Activated CD8-positive, alpha-beta memory T cell treated with anti-CD3 and anti-CD28 coated beads for 4 hours (primary cell): ENCODE measurements around the gene TBC1D3B.
"Not testable (repeated sequence)": the region's sequence is repeated elsewhere in the genome, so short reads cannot be mapped to it uniquely, and the experiment has no call there.

Experiments used
- DNase-seq, 2 donors: peaks; one replicate each; pipeline ENCODE4 v3.0.0-alpha.2; 2020; ENCODE audit warnings: low read depth in 2 of 2

TBC1D3B gene

GRCh38 chr17:36176536-36176935 lies at the start of gene TBC1D3B:
TSS of gene TBC1D3B (minus strand) at chr17:36176636. CDS start at chr17:36175050, 1,586 bp downstream.
- DNase-seq, result not testable (repeated sequence)

DNA sequence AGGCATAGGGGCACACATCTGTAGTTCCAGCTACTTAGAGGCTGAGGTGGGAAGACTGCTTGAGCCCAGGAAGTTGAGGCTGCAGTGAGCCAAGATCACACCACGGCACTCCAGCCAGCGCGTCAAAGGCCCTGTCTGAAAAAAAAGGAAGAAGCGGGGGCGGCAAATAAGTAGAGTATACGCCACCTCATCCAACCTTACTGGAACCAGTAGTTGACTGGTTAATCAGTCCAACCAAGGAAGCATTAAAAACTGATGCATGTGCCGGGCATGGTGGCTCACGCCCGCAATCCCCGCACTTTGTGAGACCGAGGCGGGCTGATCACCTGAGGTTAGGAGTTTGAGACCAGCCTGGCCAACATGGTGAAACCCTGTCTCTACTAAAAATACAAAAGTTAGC lies 46.5 kb upstream of the TBC1D3B start:
- not testable (repeated sequence) for DNase-seq

GRCh38 chr17:36221581-36222100 lies 45.2 kb upstream of the TBC1D3B start:
- not testable (repeated sequence) for DNase-seq

GRCh38 chr17:36220737-36221580 lies 44.5 kb upstream of the TBC1D3B start:
- DNase-seq, result not testable (repeated sequence)

GRCh38 chr17:36219556-36219955 lies 43.1 kb upstream of the TBC1D3B start:
- not testable (repeated sequence) for DNase-seq

DNA sequence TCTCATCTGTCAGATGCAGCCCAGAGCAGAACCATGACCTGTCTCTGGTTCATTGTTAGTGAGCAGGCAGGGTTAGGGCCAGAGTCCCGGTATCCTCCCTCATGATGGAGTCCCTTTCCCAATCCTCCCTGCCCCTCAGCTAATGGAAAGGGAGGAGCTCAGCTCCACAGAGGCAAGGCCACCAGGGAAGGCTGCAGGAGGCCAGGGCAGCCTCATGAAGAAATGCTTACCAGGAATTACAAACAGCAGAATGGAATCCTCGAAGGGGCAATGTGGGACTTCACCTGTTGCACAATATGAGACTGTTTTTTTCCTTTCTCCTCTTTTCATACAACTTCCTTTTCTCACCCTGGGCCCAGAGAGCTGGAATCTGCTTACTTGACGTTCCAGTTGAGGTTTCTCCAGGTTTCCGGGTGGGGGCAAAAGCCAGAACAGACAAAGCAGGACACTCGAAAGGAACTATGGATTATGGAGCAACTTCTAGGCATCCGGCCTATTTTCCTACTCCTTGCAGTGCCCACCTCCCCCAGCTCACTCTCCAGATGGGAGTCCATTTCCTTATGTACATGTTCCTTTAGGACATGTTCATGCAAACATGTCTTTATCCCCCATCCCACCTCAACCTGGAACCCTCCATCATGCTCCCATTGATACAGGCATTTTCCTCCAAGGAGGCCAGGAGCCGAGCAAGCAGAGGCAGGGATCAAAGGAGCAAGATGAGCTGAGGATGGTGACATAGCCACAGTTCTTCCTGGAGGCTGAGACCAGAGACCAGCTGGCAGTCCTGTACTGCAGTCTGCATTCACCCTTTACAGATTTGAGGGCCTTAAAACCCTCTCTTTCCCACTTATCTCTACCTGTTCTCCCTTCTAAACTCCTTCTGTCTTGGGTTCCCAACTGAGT lies 39.2 kb upstream of the TBC1D3B start:
- not testable (repeated sequence) for DNase-seq

GRCh38 chr17:36214918-36215317 lies 38.5 kb upstream of the TBC1D3B start:
- DNase-seq, result no peak

DNA sequence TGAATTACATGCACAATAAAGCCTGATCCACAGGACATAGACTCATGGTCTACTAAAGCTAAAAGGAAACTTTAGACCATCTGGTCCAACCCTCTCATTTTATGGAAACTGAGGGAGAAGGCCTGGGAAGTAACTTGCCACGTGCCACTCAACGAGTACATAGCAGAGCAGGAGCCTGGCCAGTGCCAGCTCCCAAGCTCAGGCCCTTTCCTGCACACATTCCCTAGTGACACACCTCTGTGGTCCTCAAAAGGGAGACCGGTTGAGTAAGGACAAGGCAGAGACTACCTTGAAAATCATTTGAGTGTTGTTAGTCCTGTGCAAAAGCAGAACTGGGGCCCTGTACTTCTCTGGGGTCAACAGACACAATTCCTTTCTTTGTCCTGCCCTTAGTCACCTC lies 37.3 kb upstream of the TBC1D3B start:
- no peak for DNase-seq

DNA sequence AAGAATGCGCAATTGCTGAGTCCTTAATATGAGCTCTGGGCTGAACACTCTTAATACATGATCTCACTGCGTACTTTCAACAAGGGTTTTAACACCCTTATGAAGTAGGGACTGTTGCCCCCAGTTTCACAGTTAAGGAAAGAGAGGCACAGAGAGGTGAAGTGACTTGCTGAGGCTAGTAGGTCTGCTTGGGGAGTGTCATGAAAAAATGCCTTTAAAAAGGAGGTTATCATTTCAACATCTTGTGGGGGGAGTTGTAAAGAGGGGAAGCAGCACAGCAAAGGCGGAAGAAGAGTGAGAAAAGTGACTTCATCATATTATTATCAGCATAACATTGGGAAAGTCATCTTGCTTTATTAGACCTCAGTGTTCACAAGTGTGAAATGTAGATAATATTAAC lies 36.5 kb upstream of the TBC1D3B start:
- no peak for DNase-seq

DNA sequence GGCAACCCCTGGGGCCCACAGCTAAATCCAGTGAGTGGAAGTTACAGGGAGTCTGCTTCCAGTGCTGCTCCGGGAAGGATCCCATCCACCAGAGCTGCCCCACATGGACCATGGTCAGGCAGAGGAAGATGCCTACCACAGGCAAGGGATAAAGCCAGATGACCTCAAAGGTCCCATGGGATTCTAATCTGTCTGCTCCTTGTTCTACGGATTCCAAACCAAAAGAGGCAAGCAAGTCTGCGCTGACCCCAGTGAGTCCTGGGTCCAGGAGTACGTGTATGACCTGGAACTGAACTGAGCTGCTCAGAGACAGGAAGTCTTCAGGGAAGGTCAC lies 35.8 kb upstream of the TBC1D3B start:
- no peak for DNase-seq

- not testable (repeated sequence) for DNase-seq
Observed at GRCh38 chr17:36211484-36212271, 35.2 kb upstream of the TBC1D3B start.

DNA sequence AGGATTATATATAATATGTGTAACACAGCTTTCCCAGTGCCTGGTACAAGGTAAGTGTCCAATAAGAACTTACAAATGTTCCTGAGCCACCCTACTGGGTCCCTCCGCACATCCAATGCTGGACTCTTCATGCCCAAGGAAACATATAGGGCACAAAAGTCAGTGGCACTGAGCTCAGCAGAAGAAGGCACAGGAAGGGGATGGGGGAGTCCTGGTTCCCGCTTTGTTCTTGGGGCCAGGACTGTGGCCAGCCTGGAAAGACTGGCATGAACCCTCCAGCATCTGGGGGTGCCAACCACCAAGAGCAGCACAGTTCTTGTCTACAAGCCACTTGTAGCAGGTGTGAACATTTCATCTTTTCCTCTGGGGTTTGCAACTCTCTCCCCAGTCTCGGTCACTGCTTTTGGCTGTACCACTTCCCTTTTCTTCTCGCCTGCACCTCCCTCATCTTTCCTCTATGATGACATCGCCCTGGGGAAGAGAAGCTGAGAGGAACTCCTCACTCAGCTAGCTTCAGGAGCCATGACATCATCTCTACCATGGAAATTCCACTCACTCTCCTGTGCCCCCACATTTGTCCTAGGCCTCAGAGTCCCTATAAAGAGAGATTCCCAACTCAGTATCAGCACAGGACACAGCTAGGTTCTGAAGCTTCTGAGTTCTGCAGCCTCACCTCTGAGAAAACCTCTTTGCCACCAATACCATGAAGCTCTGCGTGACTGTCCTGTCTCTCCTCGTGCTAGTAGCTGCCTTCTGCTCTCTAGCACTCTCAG lies 34.2 kb upstream of the TBC1D3B start, which contains the start of gene CCL4L2:
Gene CCL4L2 (plus strand): TSS at position 625 of the 773 bp plus-strand sequence.
- DNase-seq, result not testable (repeated sequence)

DNA sequence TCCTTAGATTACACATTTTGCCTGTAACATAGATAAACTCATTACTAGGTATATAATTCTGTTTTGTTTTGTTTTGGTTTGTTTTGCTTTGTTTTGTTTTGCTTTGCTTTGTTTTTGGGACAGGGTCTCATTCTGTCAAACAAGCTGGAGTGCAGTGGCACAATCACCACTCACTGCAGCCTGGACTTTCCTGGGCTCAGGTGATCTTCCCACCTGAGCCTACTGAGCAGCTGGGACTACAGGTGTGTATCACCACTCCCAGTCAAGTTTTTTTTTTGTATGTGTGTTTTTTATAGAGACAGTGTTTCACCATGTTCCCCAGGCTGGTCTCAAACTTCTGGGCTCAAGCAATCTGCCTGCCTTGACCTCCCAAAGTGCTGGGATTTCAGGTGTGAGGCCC lies 33.1 kb upstream of the TBC1D3B start:
- DNase-seq, result no peak

DNA sequence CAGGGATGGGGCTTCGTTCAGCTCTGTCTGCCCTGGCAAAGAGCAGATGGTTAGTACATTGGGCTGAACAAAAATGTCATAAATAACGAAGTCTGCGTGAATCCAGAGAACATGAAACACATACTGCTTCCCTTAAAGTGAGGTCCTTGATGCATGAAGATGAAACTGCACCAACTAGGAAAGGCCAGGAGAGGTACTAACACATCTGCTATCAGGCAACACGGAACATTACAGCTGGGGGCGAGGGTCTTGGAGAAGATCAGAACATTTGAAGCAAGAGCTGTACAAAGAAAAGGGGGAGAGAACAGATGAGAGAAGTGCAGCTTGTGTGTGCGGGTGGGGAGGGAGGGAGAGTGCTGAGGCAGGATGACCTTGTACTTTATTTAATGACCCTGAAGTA lies 30.9 kb upstream of the TBC1D3B start:
- not testable (repeated sequence) for DNase-seq

DNA sequence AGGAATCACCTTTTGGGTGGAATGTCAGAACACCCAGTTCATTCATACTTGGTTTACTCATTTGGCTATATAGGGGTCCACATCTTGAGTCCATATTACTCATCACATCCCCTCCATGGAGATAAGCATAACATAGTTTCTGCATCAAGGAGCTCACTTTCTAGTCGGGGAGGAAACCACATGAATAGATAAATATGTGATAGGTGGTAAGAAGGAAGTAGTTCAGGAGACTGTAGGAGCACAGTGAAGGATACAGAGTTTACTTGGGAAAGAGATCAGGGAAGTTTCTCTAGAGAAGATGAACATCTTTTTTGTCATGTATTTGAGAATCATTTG lies 30.0 kb upstream of the TBC1D3B start:
- DNase-seq, result not testable (repeated sequence)

- no peak for DNase-seq
Observed at GRCh38 chr17:36205637-36206485, 29.4 kb upstream of the TBC1D3B start.

DNA sequence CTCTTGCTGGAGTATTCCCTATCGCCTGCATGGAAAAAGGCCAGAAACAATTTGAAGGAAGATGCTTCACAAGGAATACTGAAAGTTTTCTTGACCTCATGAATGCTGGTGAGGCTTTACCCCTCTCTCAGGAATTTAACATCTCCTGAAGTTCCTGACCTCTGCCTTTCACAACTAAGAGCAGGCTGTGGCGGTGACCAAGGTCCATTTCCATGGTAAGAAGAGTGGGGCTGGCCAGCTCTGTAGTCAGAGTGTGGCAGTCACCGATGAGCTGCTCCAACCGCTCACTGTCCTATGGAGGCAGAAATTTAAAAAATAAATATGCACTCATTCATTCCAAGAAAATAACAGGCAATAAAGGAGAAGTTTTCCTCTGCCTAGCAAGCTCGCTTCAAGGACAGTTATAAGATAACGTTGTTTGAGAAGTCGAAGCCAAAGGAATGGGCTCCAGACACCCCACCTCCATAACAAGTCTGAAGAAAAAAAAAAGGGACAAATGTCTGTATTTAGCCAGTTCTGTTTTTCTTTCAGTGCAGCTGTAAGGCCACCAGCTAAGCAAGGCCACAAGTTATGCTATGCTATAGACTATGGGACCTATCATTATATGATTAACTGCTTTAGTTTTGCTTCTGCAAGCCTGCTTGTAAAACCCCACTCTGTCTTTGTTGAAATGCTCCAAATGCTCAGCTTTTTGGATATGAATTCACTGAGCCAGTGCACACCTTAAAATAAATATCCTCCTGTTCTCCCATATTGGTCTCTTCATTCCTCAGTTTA lies 28.5 kb upstream of the TBC1D3B start:
- DNase-seq, result no peak

DNA sequence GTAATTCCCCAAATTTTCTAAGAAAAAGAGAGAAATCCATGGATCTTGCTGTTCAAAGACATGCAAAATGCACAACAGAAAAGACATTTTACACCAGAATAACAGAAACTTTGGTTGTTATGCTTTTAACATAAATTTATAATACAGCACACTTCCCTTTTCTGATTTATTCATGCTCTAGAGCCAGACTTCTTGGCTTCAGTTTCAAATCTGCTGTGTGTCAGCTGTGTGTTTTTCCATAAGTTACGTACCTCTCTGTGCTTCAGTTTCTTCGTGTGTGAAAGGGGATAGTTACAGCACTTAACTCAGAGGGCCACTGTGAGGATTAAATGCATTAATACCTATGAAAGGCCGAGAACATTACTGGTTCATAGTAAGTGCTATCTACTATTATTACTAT lies 26.9 kb upstream of the TBC1D3B start:
- DNase-seq, result no peak

DNA sequence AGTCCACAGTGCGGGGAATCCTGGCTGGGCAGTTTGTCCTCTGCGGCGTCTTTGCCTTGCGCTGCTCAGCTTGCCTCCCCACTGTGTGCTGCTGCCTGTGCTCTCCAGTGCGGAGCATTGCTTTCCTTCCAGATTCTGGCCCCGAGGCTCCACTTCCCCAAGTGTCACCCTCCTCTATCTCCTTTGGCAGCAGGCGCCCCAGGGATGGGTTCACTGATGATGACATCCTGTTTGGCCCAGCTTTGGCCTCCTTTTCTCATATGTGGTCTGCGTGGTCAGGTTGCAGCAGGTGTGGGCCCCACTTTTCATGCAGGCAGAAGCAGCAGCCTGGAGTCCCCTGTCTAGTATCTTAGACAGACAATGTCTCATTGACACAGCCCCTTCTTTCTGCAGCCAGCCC lies 25.1 kb upstream of the TBC1D3B start:
- DNase-seq, result not testable (repeated sequence)
